Measurements from ENCODE around the gene GPR61. TPM values are rescaled to one million over a fixed set of nuclear protein-coding genes. Genes with fewer than 3 reads are reported as not detected.

The GPR61 gene
- total RNA-seq, 2 experiments from 2014 or later: 0.22 TPM; not detected in 1

DNA sequence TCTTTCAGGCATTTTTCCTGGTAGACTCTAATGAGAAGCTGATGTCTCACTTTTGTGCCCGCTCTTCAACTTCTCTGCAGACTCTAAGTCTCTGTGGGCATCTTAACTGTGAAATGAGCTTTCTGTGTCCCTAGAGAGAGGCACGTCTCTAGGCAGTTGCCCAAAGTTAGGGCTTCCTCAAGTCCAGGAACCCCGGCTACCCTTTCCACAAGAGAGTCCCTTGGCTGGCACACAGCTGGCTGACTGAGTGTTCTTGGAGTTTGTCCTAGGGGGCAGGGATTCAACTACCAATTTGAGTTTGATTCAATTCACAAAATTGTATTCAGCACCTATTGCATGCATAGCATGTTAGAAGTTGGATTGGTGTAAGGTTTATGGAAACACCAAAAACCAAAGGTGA, 1.4 kb downstream of the GPR61 start:
- Mint-ChIP-seq H3K36me3 (ENCODE audit: low read depth) (no peaks in the 10 kb centered on the region), H3K9me3 (no peaks in the 10 kb centered on the region)
- CTCF ChIA-PET: interaction anchor here (1.0 to 21.7 kb wide), 7 partner anchors 9 to 443 kb away, joined by 4 to 1390 read pairs (median 7); partner anchors contain the start of genes AHCYL1, AMIGO1, ATXN7L2 and CYB561D1

DNA sequence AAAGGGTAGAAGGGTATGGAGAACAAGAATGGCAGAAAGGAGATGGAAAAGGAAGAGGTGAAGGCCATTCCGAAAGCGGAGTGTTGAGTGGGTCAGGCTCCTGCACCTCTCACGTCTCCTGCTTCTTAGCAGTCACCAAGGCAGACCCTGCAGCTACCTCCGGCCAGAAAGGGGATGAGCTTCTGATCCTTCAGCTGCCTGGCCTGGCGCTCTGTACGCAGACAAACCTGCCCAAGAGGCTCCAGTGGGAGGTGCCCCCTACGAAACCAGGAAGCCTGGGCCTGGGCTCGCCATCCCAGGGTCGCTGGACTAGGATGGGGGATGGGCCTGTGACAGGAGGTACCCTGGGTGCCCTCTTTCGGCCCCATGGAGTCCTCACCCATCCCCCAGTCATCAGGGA, 3.0 kb downstream of the GPR61 start:
- ChIA-PET POLR2A (no interaction called here), CTCF (interaction anchor here (1.5 to 21.7 kb wide), 4 partner anchors 11 to 231 kb away, joined by 5 to 1390 read pairs (median 178); partner anchors contain the start of genes AMIGO1, ATXN7L2 and CYB561D1)
- intact Hi-C loops (cut with micrococcal nuclease): no loop called here
- Mint-ChIP-seq H3K9me3 (no peaks in the 10 kb centered on the region), H3K4me3 (no peak overlapping the region), H3K4me1 (ENCODE audit: low read depth) (peaks cover 12% of the 10 kb centered on the region), H3K27ac (no peak overlapping the region), H3K36me3 (ENCODE audit: low read depth) (no peaks in the 10 kb centered on the region), H3K27me3 (no peaks in the 10 kb centered on the region)
- TF ChIP-seq, protein P1, sequence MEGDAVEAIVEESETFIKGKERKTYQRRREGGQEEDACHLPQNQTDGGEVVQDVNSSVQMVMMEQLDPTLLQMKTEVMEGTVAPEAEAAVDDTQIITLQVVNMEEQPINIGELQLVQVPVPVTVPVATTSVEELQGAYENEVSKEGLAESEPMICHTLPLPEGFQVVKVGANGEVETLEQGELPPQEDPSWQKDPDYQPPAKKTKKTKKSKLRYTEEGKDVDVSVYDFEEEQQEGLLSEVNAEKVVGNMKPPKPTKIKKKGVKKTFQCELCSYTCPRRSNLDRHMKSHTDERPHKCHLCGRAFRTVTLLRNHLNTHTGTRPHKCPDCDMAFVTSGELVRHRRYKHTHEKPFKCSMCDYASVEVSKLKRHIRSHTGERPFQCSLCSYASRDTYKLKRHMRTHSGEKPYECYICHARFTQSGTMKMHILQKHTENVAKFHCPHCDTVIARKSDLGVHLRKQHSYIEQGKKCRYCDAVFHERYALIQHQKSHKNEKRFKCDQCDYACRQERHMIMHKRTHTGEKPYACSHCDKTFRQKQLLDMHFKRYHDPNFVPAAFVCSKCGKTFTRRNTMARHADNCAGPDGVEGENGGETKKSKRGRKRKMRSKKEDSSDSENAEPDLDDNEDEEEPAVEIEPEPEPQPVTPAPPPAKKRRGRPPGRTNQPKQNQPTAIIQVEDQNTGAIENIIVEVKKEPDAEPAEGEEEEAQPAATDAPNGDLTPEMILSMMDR (IDR thresholded peaks at IDR 0.05): no peak
- no peak for ATAC-seq
- no peak for DNase-seq

More for the DNA sequence above, 1.4 kb downstream of the GPR61 start:
- no peak overlapping the region for H3K27ac Mint-ChIP-seq
- DNase-seq (no peak), ATAC-seq (no peak)
- TF ChIP-seq, protein P1 (IDR thresholded peaks at IDR 0.05): no peak
- intact Hi-C loops (cut with micrococcal nuclease): no loop called here
- peaks cover 1% of the 10 kb centered on the region for H3K4me1 Mint-ChIP-seq (ENCODE audit: low read depth)
- no peaks in the 10 kb centered on the region for H3K27me3 Mint-ChIP-seq
- POLR2A ChIA-PET: interaction anchor here (1.3 to 1.5 kb wide), 4 partner anchors 8 to 79 kb away, joined by 4 to 6 read pairs (median 4); partner anchors contain the start of genes AMIGO1, AMPD2, ATXN7L2 and GNAT2
- H3K4me3 Mint-ChIP-seq: no peak overlapping the region

DNA sequence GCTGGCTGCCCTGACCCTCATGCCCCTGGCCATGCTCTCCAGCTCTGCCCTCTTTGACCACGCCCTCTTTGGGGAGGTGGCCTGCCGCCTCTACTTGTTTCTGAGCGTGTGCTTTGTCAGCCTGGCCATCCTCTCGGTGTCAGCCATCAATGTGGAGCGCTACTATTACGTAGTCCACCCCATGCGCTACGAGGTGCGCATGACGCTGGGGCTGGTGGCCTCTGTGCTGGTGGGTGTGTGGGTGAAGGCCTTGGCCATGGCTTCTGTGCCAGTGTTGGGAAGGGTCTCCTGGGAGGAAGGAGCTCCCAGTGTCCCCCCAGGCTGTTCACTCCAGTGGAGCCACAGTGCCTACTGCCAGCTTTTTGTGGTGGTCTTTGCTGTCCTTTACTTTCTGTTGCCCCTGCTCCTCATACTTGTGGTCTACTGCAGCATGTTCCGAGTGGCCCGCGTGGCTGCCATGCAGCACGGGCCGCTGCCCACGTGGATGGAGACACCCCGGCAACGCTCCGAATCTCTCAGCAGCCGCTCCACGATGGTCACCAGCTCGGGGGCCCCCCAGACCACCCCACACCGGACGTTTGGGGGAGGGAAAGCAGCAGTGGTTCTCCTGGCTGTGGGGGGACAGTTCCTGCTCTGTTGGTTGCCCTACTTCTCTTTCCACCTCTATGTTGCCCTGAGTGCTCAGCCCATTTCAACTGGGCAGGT, 3.8 kb downstream of the GPR61 start:
- H3K36me3 Mint-ChIP-seq (ENCODE audit: low read depth): peaks cover under 1% of the 10 kb centered on the region
- intact Hi-C loops (cut with micrococcal nuclease): no loop called here
- no peak overlapping the region for H3K27ac Mint-ChIP-seq
- no peaks in the 10 kb centered on the region for H3K27me3 Mint-ChIP-seq
- ChIA-PET CTCF (interaction anchor here (0.7 to 11.0 kb wide), 7 partner anchors 11 to 441 kb away, joined by 3 to 294 read pairs (median 23); partner anchors contain the start of gene AHCYL1), POLR2A (no interaction called here)
- no peaks in the 10 kb centered on the region for H3K9me3 Mint-ChIP-seq
- ATAC-seq (no peak), DNase-seq (no peak)
- H3K4me3 Mint-ChIP-seq: no peak overlapping the region
- H3K4me1 Mint-ChIP-seq (ENCODE audit: low read depth): peaks cover 12% of the 10 kb centered on the region
- TF ChIP-seq, protein P1 (IDR thresholded peaks at IDR 0.05): no peak

DNA sequence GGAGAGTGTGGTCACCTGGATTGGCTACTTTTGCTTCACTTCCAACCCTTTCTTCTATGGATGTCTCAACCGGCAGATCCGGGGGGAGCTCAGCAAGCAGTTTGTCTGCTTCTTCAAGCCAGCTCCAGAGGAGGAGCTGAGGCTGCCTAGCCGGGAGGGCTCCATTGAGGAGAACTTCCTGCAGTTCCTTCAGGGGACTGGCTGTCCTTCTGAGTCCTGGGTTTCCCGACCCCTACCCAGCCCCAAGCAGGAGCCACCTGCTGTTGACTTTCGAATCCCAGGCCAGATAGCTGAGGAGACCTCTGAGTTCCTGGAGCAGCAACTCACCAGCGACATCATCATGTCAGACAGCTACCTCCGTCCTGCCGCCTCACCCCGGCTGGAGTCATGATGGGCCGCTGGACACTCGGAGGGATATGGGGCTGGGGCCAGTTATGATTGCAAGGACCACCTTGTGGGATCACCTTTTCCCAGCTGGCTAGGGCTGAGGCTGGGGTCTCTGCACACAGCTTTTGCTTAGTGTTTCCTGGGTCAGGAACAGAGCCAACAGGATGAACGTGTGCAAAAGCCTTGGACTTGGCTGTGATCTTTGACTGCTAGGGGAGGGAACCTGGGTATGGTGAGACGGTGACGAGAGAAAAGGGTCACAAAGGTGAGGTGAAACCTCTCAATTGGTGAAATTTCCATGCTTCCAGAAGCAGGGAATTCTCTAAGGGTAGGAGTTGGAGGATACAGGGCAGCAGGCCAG, 4.5 kb downstream of the GPR61 start:
- DNase-seq (no peak), ATAC-seq (no peak)
- intact Hi-C loops (cut with micrococcal nuclease): no loop called here
- TF ChIP-seq, protein P1 (IDR thresholded peaks at IDR 0.05): no peak
- Mint-ChIP-seq H3K4me3 (no peak overlapping the region), H3K27ac (no peak overlapping the region), H3K9me3 (no peaks in the 10 kb centered on the region), H3K27me3 (no peaks in the 10 kb centered on the region), H3K4me1 (ENCODE audit: low read depth) (peaks cover 16% of the 10 kb centered on the region), H3K36me3 (ENCODE audit: low read depth) (peaks cover 2% of the 10 kb centered on the region)
- POLR2A ChIA-PET: no interaction called here
- CTCF ChIA-PET: interaction anchor here (0.7 to 11.0 kb wide), 8 partner anchors 12 to 440 kb away, joined by 3 to 294 read pairs (median 28); partner anchors contain the start of genes AHCYL1, AMPD2 and GNAT2

Measured in activated CD8-positive, alpha-beta T cell treated with anti-CD3 and anti-CD28 coated beads for 36 hours (primary cell).